SK-N-SH treated with all-trans-retinoic acid at 6 μM for 48 hours (cell line): ENCODE measurements around the gene LEPROT.

Experiments used
- ATAC-seq: fragments of 200-7000 bp; cut with Tn5 transposase; 3 replicates; pipeline ENCODE4 v1.9.1; 2020; ENCODE audit warnings: mild to moderate bottlenecking, moderate library complexity
- ARNTL ChIP-seq: fragments of 450-650 bp; formaldehyde crosslinking; IDR thresholded peaks from 2 replicates; pipeline ENCODE4 v1.5.0; 2020; ENCODE audit warnings: low read depth, mild to moderate bottlenecking, moderate library complexity, borderline replicate concordance
- BACH2 ChIP-seq: fragments of 250-450 bp; sonication (Bioruptor Pico); IDR thresholded peaks from 2 replicates; pipeline ENCODE4 v1.9.0; 2021; ENCODE audit warnings: mild to moderate bottlenecking, borderline replicate concordance
- CSDC2 ChIP-seq: fragments of 250-450 bp; sonication (Bioruptor Pico); IDR thresholded peaks from 2 replicates; pipeline ENCODE4 v1.5.0; 2020; ENCODE audit warnings: mild to moderate bottlenecking, moderate library complexity
- ESRRG ChIP-seq: fragments of 250-450 bp; sonication (Bioruptor Pico); IDR thresholded peaks from 2 replicates; pipeline ENCODE4 v1.6.1; 2021; ENCODE audit warnings: mild to moderate bottlenecking
- GLIS3 ChIP-seq: fragments of 250-450 bp; sonication (Bioruptor Pico); IDR thresholded peaks from 2 replicates; pipeline ENCODE4 v1.5.0; 2020; ENCODE audit warnings: mild to moderate bottlenecking, moderate library complexity
- ISL1 ChIP-seq: fragments of 250-450 bp; sonication (Bioruptor Pico); IDR thresholded peaks from 2 replicates; pipeline ENCODE4 v2.1.2; 2022; ENCODE audit warnings: mild to moderate bottlenecking, moderate library complexity
- POU6F1 ChIP-seq: fragments of 250-450 bp; sonication (Bioruptor Pico); IDR thresholded peaks from 2 replicates; pipeline ENCODE4 v1.8.0; 2021; ENCODE audit warnings: low read depth, mild to moderate bottlenecking, moderate library complexity, borderline replicate concordance
- PPARA ChIP-seq: fragments of 250-450 bp; sonication (Bioruptor Pico); IDR thresholded peaks from 2 replicates; pipeline ENCODE4 v1.5.0; 2020; ENCODE audit warnings: mild to moderate bottlenecking, borderline replicate concordance
- RARB ChIP-seq: fragments of 250-450 bp; sonication (Bioruptor Pico); IDR thresholded peaks from 2 replicates; pipeline ENCODE4 v1.8.0; 2021; ENCODE audit warnings: mild to moderate bottlenecking, moderate library complexity
- SNAI2 ChIP-seq: fragments of 250-450 bp; sonication (Bioruptor Pico); IDR thresholded peaks from 2 replicates; pipeline ENCODE4 v1.5.0; 2020; ENCODE audit warnings: mild to moderate bottlenecking, moderate library complexity
- TCF4 ChIP-seq: fragments of 250-450 bp; sonication (Bioruptor Pico); IDR thresholded peaks from 2 replicates; pipeline ENCODE4 v1.8.0; 2021; ENCODE audit warnings: mild to moderate bottlenecking, moderate library complexity, borderline replicate concordance
- TOX ChIP-seq: fragments of 250-450 bp; sonication (Bioruptor Pico); IDR thresholded peaks from 2 replicates; pipeline ENCODE4 v1.8.0; 2021; ENCODE audit warnings: mild to moderate bottlenecking, moderate library complexity, borderline replicate concordance
- ZC3H10 ChIP-seq: fragments of 250-450 bp; sonication (Bioruptor Pico); IDR thresholded peaks from 2 replicates; pipeline ENCODE4 v1.5.1; 2021; ENCODE audit warnings: mild to moderate bottlenecking, moderate library complexity
- ZFP3 ChIP-seq: fragments of 250-450 bp; sonication (Bioruptor Pico); IDR thresholded peaks from 2 replicates; pipeline ENCODE4 v1.5.0; 2020; ENCODE audit warnings: mild to moderate bottlenecking, moderate library complexity
- ZFP30 ChIP-seq: fragments of 450-650 bp; formaldehyde crosslinking; IDR thresholded peaks from 2 replicates; pipeline ENCODE4 v1.5.0; 2022; ENCODE audit warnings: mild to moderate bottlenecking, moderate library complexity
- ZNF565 ChIP-seq: fragments of 450-650 bp; formaldehyde crosslinking; conservative IDR thresholded peaks from 2 replicates; pipeline ENCODE4 v1.5.0; 2020; ENCODE audit warnings: low read depth, mild to moderate bottlenecking, moderate library complexity
- ZNF70 ChIP-seq: fragments of 450-650 bp; formaldehyde crosslinking; IDR thresholded peaks from 2 replicates; pipeline ENCODE4 v1.5.0; 2020; ENCODE audit warnings: mild to moderate bottlenecking, moderate library complexity
- ZNF8 ChIP-seq: fragments of 450-650 bp; formaldehyde crosslinking; IDR thresholded peaks from 2 replicates; pipeline ENCODE4 v1.5.0; 2020; ENCODE audit warnings: mild to moderate bottlenecking, moderate library complexity
- TF ChIP-seq, protein P1 (sequence below): fragments of 250-450 bp; sonication (Bioruptor Pico); IDR thresholded peaks from 2 replicates; pipeline ENCODE4 v1.5.0; 2020; ENCODE audit warnings: mild to moderate bottlenecking, moderate library complexity
- TF ChIP-seq, protein P2 (sequence below): fragments of 250-450 bp; sonication (Bioruptor Pico); IDR thresholded peaks from 2 replicates; pipeline ENCODE4 v1.5.1; 2021; ENCODE audit warnings: mild to moderate bottlenecking, moderate library complexity

The LEPROT gene, protein sequence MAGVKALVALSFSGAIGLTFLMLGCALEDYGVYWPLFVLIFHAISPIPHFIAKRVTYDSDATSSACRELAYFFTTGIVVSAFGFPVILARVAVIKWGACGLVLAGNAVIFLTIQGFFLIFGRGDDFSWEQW

GRCh38 chr1:65420590-65421350 lies at the start of gene LEPROT, which contains the start of gene LEPR:
LEPROT (plus strand) TSS chr1:65420668; CDS start chr1:65420725, 57 bp downstream.
LEPR (plus strand) TSS chr1:65420668; CDS start chr1:65565566, 144,898 bp downstream.
- TF ChIP-seq GLIS3 (CRISPR knock-in tag) (peak; percentile 42; the same call in 1 of the 2 replicates), TOX (CRISPR knock-in tag) (no peak), POU6F1 (CRISPR knock-in tag) (no peak), ZNF70 (no peak), ZFP30 (CRISPR knock-in tag) (no peak), ESRRG (CRISPR knock-in tag) (no peak), ZC3H10 (no peak), ARNTL (CRISPR knock-in tag) (no peak), ZFP3 (peak; percentile 29; the same call in 1 of the 2 replicates), ISL1 (CRISPR knock-in tag) (no peak)
- TF ChIP-seq, protein P1, sequence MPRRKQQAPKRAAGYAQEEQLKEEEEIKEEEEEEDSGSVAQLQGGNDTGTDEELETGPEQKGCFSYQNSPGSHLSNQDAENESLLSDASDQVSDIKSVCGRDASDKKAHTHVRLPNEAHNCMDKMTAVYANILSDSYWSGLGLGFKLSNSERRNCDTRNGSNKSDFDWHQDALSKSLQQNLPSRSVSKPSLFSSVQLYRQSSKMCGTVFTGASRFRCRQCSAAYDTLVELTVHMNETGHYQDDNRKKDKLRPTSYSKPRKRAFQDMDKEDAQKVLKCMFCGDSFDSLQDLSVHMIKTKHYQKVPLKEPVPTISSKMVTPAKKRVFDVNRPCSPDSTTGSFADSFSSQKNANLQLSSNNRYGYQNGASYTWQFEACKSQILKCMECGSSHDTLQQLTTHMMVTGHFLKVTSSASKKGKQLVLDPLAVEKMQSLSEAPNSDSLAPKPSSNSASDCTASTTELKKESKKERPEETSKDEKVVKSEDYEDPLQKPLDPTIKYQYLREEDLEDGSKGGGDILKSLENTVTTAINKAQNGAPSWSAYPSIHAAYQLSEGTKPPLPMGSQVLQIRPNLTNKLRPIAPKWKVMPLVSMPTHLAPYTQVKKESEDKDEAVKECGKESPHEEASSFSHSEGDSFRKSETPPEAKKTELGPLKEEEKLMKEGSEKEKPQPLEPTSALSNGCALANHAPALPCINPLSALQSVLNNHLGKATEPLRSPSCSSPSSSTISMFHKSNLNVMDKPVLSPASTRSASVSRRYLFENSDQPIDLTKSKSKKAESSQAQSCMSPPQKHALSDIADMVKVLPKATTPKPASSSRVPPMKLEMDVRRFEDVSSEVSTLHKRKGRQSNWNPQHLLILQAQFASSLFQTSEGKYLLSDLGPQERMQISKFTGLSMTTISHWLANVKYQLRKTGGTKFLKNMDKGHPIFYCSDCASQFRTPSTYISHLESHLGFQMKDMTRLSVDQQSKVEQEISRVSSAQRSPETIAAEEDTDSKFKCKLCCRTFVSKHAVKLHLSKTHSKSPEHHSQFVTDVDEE = 0 out of 2 replicates have a peak, but pooled peaks have one; percentile 33
- TF ChIP-seq, protein P2, sequence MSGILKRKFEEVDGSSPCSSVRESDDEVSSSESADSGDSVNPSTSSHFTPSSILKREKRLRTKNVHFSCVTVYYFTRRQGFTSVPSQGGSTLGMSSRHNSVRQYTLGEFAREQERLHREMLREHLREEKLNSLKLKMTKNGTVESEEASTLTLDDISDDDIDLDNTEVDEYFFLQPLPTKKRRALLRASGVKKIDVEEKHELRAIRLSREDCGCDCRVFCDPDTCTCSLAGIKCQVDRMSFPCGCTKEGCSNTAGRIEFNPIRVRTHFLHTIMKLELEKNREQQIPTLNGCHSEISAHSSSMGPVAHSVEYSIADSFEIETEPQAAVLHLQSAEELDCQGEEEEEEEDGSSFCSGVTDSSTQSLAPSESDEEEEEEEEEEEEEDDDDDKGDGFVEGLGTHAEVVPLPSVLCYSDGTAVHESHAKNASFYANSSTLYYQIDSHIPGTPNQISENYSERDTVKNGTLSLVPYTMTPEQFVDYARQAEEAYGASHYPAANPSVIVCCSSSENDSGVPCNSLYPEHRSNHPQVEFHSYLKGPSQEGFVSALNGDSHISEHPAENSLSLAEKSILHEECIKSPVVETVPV = no peak
- ATAC-seq = peak; percentile 70; the same call in 2 of the 3 replicates

DNA sequence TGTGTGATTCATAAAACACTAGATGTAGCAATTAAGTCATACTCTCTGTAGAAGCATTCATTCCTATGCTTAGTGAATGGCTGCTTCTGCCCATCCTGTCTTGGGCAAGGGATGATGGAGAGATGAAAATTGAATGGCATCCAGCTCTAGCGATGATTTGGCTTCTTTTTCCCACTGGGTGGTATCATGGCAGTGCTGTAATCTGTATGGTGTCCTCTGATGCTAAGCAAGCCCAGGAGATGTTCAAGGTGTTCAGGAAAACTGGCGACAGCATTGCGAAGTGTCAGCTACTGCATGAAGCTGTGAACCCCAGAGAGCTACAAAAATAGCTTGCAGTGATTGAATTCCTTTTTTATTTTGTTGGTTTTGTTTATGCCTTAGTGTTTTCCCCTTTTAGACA lies 48.9 kb upstream of the LEPROT start:
- TF ChIP-seq ZNF8 (CRISPR knock-in tag) = no peak
- no peak for TF ChIP-seq ZFP3
- TF ChIP-seq TOX (CRISPR knock-in tag) = no peak
- no peak for TF ChIP-seq RARB (CRISPR knock-in tag)
- no peak for TF ChIP-seq ARNTL (CRISPR knock-in tag)
- TF ChIP-seq, protein P1 = no peak
- no peak for TF ChIP-seq ZC3H10
- TF ChIP-seq TCF4 (CRISPR knock-in tag) = no peak
- TF ChIP-seq ZFP30 (CRISPR knock-in tag) = no peak
- no peak for TF ChIP-seq PPARA (CRISPR knock-in tag)
- TF ChIP-seq ESRRG (CRISPR knock-in tag) = no peak
- no peak for TF ChIP-seq BACH2 (CRISPR knock-in tag)
- no peak for TF ChIP-seq SNAI2
- no peak for TF ChIP-seq POU6F1 (CRISPR knock-in tag)
- no peak for TF ChIP-seq ZNF565 (CRISPR knock-in tag)
- TF ChIP-seq CSDC2 = no peak
- no peak for TF ChIP-seq ZNF70

More for the DNA sequence above, 48.9 kb upstream of the LEPROT start:
- no peak for ATAC-seq
